K562 (cell line): ENCODE measurements around the gene SF3B3. TPM values are rescaled to one million over a fixed set of nuclear protein-coding genes. Genes with fewer than 3 reads are reported as not detected.

Source experiments
- ATAC-seq: fragments of 200-7000 bp; cut with Tn5 transposase; 3 replicates; pipeline ENCODE4 v1.9.1; 2020; ENCODE audit warnings: moderate library complexity
- BruUV-seq: library from RNA; stranded (reverse); fragments of 400-500 nt; replicated peaks from 2 replicates; lab custom pipeline; 2021; lab: Mats Ljungman, UMichigan
- CTCF ChIA-PET: fragments of 300-600 bp; formaldehyde crosslinking; extraction: SDS; loops from one replicate; lab custom pipeline; 2021; ENCODE audit warnings: low intra/inter-chr PET ratio; lab: Yijun Ruan, JAX
- POLR2A ChIA-PET: fragments of 300-600, 350-650 bp; sonication (Branson Sonifier 250); formaldehyde crosslinking; extraction: SDS; loops from one replicate; lab custom pipeline; 2021; ENCODE audit warnings: antibody characterized with exemption, inconsistent platforms; lab: Yijun Ruan, JAX
- DNase-seq, 4 experiments: peaks; one replicate each; pipeline versions ENCODE4 v3.0.0 to v3.0.0-alpha.2; 2011 to 2018; ENCODE audit warnings: low spot score in 3 of 4, mixed read lengths in 3 of 4; ENCODE audit errors: extremely low read depth in 1 of 4
- FAIRE-seq: peaks from 2 replicates; lab custom pipeline; 2011; peaks lifted over from hg19 to GRCh38; lab: Jason Lieb, UNC
- H2AFZ ChIP-seq: 2 replicates; pipeline ENCODE4 v1.6.0; 2011; ENCODE audit warnings: low read depth, low read length, control low read depth, inconsistent platforms
- H3K27ac ChIP-seq: fragments of 200-600 bp; 3 replicates; pipeline ENCODE4 v1.8.0; 2011; ENCODE audit warnings: low read depth, mild to moderate bottlenecking, control low read depth, inconsistent platforms, low read length, moderate library complexity, mixed read lengths; ENCODE audit errors: extremely low read depth
- H3K27me3 ChIP-seq, 2 experiments: fragments of 300-600 bp in 1 of 2; 2 replicates in 1 of 2; 3 replicates in 1 of 2; pipeline versions ENCODE4 v1.6.0 to v1.8.0; 2011; ENCODE audit warnings: inconsistent platforms in 2 of 2, low read length in 2 of 2, mild to moderate bottlenecking in 1 of 2, mixed read lengths in 1 of 2, moderate library complexity in 1 of 2; ENCODE audit not compliant: control insufficient read depth in 2 of 2, insufficient read depth in 2 of 2
- H3K36me3 ChIP-seq: fragments of 300-600 bp; 3 replicates; pipeline ENCODE4 v1.8.0; 2011; ENCODE audit warnings: mild to moderate bottlenecking, low read length, inconsistent platforms; ENCODE audit not compliant: control insufficient read depth, insufficient read depth
- H3K4me1 ChIP-seq, 2 experiments: fragments of 200-600 bp in 1 of 2; replicated peaks in 1 of 2; 2 replicates in 1 of 2; 3 replicates in 1 of 2; pipeline versions ENCODE4 v1.5.1 to v1.8.0; 2011; ENCODE audit warnings: inconsistent platforms in 2 of 2, low read length in 2 of 2, mild to moderate bottlenecking in 1 of 2, mixed read lengths in 1 of 2, moderate library complexity in 1 of 2; ENCODE audit not compliant: control insufficient read depth in 2 of 2, insufficient read depth in 2 of 2
- H3K4me2 ChIP-seq: 2 replicates; pipeline ENCODE4 v1.6.1; 2011; ENCODE audit warnings: low read length, control low read depth, inconsistent platforms, mixed read lengths; ENCODE audit not compliant: insufficient read depth
- H3K4me3 ChIP-seq: fragments of 200-600 bp; sonication (generic), shearing (Covaris generic); 2 replicates; pipeline ENCODE4 v1.5.1; 2016; ENCODE audit warnings: control low read depth, inconsistent platforms
- H3K79me2 ChIP-seq: fragments of 200-600 bp; 3 replicates; pipeline ENCODE4 v1.8.0; 2011; ENCODE audit warnings: low read length, inconsistent platforms; ENCODE audit not compliant: control insufficient read depth, insufficient read depth
- H3K9ac ChIP-seq, 2 experiments: 2 replicates each; pipeline versions ENCODE4 v1.6.0 to v1.6.1; 2011; ENCODE audit warnings: low read depth in 2 of 2, low read length in 2 of 2, control low read depth in 1 of 2, inconsistent platforms in 1 of 2, mild to moderate bottlenecking in 1 of 2, mixed read lengths in 1 of 2; ENCODE audit not compliant: insufficient read depth in 1 of 2
- H3K9me1 ChIP-seq: one replicate; pipeline ENCODE4 v1.6.0; 2011; ENCODE audit warnings: inconsistent platforms, mild to moderate bottlenecking, low read length, moderate library complexity; ENCODE audit not compliant: control insufficient read depth, insufficient read depth
- H3K9me3 ChIP-seq: replicated peaks from 2 replicates; pipeline ENCODE4 v1.5.1; 2011; ENCODE audit warnings: low read depth, low read length, inconsistent platforms; ENCODE audit not compliant: control insufficient read depth, insufficient read depth
- H4K20me1 ChIP-seq: replicated peaks from 2 replicates; pipeline ENCODE4 v1.6.1; 2011; ENCODE audit warnings: low read length, inconsistent platforms, mixed read lengths; ENCODE audit not compliant: control insufficient read depth, insufficient read depth
- ARNT ChIP-seq, 2 experiments: fragments of 450-650 bp; IDR thresholded peaks; 2 replicates each; pipeline ENCODE4 v1.6.1; 2016; ENCODE audit warnings: mild to moderate bottlenecking in 1 of 2
- DACH1 ChIP-seq: fragments of 450-650 bp; IDR thresholded peaks from 2 replicates; pipeline ENCODE4 v1.6.1; 2018; ENCODE audit not compliant: partially characterized antibody
- ELF1 ChIP-seq: fragments of 200-800 bp; sonication (Bioruptor generic); IDR thresholded peaks from 2 replicates; pipeline ENCODE4 v1.6.1; 2016; ENCODE audit warnings: missing genetic modification characterization, missing compliant biosample characterization
- ETV6 ChIP-seq, 3 experiments: fragments of 150-350 bp in 1 of 3; sonication (generic) in 1 of 3; formaldehyde crosslinking in 1 of 3; IDR thresholded peaks; 2 replicates each; pipeline versions ENCODE4 v1.6.1 to v1.8.0; 2014 to 2022; ENCODE audit warnings: borderline replicate concordance in 2 of 3, low read depth in 2 of 3, antibody characterized with exemption in 1 of 3, low read length in 1 of 3, mild to moderate bottlenecking in 1 of 3, missing genetic modification reagents in 1 of 3
- PML ChIP-seq: IDR thresholded peaks from 2 replicates; pipeline ENCODE4 v1.6.1; 2012; ENCODE audit warnings: low read length, inconsistent platforms
- RB1 ChIP-seq: fragments of 450-650 bp; IDR thresholded peaks from 2 replicates; pipeline ENCODE4 v1.6.1; 2017; ENCODE audit warnings: low read depth, mild to moderate bottlenecking
- RBM14 ChIP-seq: fragments of 200-400 bp; formaldehyde crosslinking; IDR thresholded peaks from 2 replicates; pipeline ENCODE4 v1.6.1; 2018; ENCODE audit warnings: low read depth, mild to moderate bottlenecking, low read length, moderate library complexity, borderline replicate concordance; ENCODE audit not compliant: insufficient read depth
- XRCC5 ChIP-seq: fragments of 200-400 bp; formaldehyde crosslinking; IDR thresholded peaks from 2 replicates; pipeline ENCODE4 v1.6.1; 2017; ENCODE audit warnings: low read depth, mild to moderate bottlenecking, low read length
- ZFP30 ChIP-seq: fragments of 250-450 bp; sonication (Bioruptor Pico); IDR thresholded peaks from 2 replicates; pipeline ENCODE4 v1.8.0; 2022; ENCODE audit warnings: moderate library complexity, mild to moderate bottlenecking, inconsistent platforms, borderline replicate concordance
- ZNF224 ChIP-seq: sonication (generic); formaldehyde crosslinking; IDR thresholded peaks from 2 replicates; pipeline ENCODE4 v1.8.0; 2022; ENCODE audit warnings: mild to moderate bottlenecking, missing genetic modification reagents
- ZNF354B ChIP-seq: fragments of 250-450 bp; sonication (Bioruptor Pico); IDR thresholded peaks from 2 replicates; pipeline ENCODE4 v1.4.0; 2020
- WGBS: fragments of 100-300 bp; shearing (Covaris generic); methylation state at CpG from one replicate; pipeline ENCODE4 v1.1.6; 2016; ENCODE audit warnings: low coverage, mixed read lengths; ENCODE audit not compliant: insufficient coverage; ENCODE audit errors: missing lambda C conversion rate; 5-methylcytosine and 5-hydroxymethylcytosine counted together
- in situ Hi-C: fragments of 300-500 bp; cut with MboI; formaldehyde crosslinking; loops from 4 replicates; pipeline ENCODE4 v1.15.0; 2018; ENCODE audit warnings: inconsistent platforms, mixed read lengths
- intact Hi-C: fragments of 100-400 bp; cut with micrococcal nuclease; formaldehyde crosslinking; loops from 2 replicates; pipeline ENCODE4 v1.14.2; 2022
- polyA plus RNA-seq, 8 experiments: library from polyadenylated mRNA; depleted of rRNA in 4 of 8; stranded (reverse) in 5 of 8; unstranded in 3 of 8; fragments of >200 nt; fragmentation: Nextera tagmentation in 2 of 8; fragmentation: Illumina TruSeq in 1 of 8; extraction: Ambion mirVana in 2 of 8; extraction: Trizol in 1 of 8; gene quantifications; 2 replicates each; pipeline versions ENCODE4 v1.2.1 to v1.2.3, GENCODE V29; 2011 to 2014; ENCODE audit warnings: inconsistent platforms in 1 of 8, missing spikeins in 1 of 8
- total RNA-seq, 7 experiments: library from RNA; depleted of rRNA in 6 of 7; stranded (reverse); fragments of >200 nt in 6 of 7; fragmentation: Illumina TruSeq in 2 of 7; extraction: Trizol in 2 of 7; gene quantifications; 2 replicates each; pipeline versions ENCODE4 v1.2.1 to v1.2.3, GENCODE V29; 2011 to 2021; ENCODE audit warnings: low replicate concordance in 1 of 7
- TF ChIP-seq, protein P1 (sequence below): conservative IDR thresholded peaks from 2 replicates; pipeline ENCODE4 v1.6.1; 2011; ENCODE audit warnings: low read depth, mild to moderate bottlenecking, low read length; ENCODE audit not compliant: control insufficient read depth
- TF ChIP-seq, protein P2 (sequence below): fragments of 250-450 bp; sonication (Bioruptor Pico); IDR thresholded peaks from 2 replicates; pipeline ENCODE4 v1.4.0; 2020; ENCODE audit warnings: mild to moderate bottlenecking, moderate library complexity

SF3B3 gene
- total and polyA plus RNA-seq, 9 of the 15 experiments (the other 6 are each of a cell fraction or from before 2014, with no cell fraction given): 98.9 to 546 (median 221) TPM

DNA sequence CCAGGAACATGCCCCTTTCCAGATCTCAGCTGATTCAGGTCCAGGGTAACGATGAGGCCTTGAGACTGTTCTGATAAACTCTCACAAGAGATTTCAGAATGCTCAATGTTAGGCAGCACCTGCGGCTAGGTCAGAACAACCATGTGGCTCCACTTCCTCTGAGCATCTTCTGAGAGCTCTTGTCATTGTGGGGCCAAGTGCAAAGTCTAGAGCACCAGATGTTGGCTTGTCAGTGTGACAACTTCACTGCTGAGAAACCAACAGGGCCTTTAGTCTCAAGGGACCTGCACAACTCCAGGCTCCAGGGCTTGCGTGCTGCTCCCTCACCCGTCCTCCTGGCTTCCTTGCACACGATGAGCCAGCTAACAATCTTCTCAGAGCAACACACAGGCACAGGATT is 40.2 kb upstream of the SF3B3 start:
- Histone ChIP-seq H3K4me2 (no peak overlapping the region), H3K9me3 (no peaks in the 10 kb centered on the region), H3K4me3 (no peak overlapping the region), H3K4me1 (no peaks in the 10 kb centered on the region; a peak in 2 of 5 replicates), H2AFZ (no peak overlapping the region), H3K36me3 (peaks cover 62% of the 10 kb centered on the region; the same call in 2 of the 3 replicates), H4K20me1 (no peaks in the 10 kb centered on the region; the same call in 1 of the 2 replicates), H3K27ac (no peak overlapping the region), H3K79me2 (no peaks in the 10 kb centered on the region), H3K9me1 (peaks cover 3% of the 10 kb centered on the region), H3K9ac (no peak overlapping the region), H3K27me3 (no peaks in the 10 kb centered on the region)
- TF ChIP-seq ZFP30 (CRISPR knock-in tag) (no peak), ZNF354B (CRISPR knock-in tag) (no peak), ELF1 (no peak), ZNF224 (CRISPR knock-in tag) (no peak), PML (no peak), RB1 (no peak), ETV6 (IDR thresholded peaks at IDR 0.05; ENCODE audit: borderline replicate concordance in 1 of 2, low read depth in 2 of 2, low read length in 1 of 2) (no peak), ETV6 (CRISPR knock-in tag; IDR thresholded peaks at IDR 0.05; ENCODE audit: borderline replicate concordance) (no peak), DACH1 (no peak), XRCC5 (no peak), RBM14 (no peak), ARNT (IDR thresholded peaks at IDR 0.05) (no peak)
- TF ChIP-seq, protein P1, sequence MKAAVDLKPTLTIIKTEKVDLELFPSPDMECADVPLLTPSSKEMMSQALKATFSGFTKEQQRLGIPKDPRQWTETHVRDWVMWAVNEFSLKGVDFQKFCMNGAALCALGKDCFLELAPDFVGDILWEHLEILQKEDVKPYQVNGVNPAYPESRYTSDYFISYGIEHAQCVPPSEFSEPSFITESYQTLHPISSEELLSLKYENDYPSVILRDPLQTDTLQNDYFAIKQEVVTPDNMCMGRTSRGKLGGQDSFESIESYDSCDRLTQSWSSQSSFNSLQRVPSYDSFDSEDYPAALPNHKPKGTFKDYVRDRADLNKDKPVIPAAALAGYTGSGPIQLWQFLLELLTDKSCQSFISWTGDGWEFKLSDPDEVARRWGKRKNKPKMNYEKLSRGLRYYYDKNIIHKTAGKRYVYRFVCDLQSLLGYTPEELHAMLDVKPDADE: no peak
- TF ChIP-seq, protein P2, sequence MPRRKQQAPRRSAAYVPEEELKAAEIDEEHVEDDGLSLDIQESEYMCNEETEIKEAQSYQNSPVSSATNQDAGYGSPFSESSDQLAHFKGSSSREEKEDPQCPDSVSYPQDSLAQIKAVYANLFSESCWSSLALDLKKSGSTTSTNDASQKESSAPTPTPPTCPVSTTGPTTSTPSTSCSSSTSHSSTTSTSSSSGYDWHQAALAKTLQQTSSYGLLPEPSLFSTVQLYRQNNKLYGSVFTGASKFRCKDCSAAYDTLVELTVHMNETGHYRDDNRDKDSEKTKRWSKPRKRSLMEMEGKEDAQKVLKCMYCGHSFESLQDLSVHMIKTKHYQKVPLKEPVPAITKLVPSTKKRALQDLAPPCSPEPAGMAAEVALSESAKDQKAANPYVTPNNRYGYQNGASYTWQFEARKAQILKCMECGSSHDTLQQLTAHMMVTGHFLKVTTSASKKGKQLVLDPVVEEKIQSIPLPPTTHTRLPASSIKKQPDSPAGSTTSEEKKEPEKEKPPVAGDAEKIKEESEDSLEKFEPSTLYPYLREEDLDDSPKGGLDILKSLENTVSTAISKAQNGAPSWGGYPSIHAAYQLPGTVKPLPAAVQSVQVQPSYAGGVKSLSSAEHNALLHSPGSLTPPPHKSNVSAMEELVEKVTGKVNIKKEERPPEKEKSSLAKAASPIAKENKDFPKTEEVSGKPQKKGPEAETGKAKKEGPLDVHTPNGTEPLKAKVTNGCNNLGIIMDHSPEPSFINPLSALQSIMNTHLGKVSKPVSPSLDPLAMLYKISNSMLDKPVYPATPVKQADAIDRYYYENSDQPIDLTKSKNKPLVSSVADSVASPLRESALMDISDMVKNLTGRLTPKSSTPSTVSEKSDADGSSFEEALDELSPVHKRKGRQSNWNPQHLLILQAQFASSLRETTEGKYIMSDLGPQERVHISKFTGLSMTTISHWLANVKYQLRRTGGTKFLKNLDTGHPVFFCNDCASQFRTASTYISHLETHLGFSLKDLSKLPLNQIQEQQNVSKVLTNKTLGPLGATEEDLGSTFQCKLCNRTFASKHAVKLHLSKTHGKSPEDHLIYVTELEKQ (CRISPR knock-in tag): no peak
- in situ Hi-C loops (no loop called here), intact Hi-C loops (no loop called here)
- no TSS peak for BruUV-seq
- DNase-seq (no peak), FAIRE-seq (no peak), ATAC-seq (no peak)
- CTCF ChIA-PET: no interaction called here
- POLR2A ChIA-PET: interaction anchor here (0.8 kb wide), 1 partner anchor 14 kb away, joined by 3 read pairs; no protein-coding TSS in a partner anchor
- 80% methylated on average over 5 of the region's 5 CpGs for WGBS
